ENCODE results near the gene SPTY2D1.

SPTY2D1 gene

DNA sequence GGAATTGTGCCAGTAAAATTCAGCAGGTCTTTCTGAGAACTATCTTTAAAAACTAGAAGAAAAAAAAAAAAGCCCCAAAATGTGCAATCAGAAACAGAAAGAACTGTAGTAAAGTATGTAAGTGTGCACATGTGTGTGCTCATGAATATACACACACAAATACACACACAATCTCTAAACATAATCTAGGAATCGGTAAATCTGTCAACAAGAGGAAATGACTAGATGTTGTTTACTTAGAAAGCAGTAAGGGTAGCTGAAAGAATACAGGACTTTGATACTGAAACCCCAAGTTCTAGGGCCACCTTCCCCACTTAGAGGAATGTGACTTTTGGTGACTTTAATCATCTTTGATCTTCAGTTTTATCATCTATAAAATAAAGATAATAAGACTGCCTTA lies 58.8 kb downstream of the SPTY2D1 start:
- TF ChIP-seq YY1 (IDR thresholded peaks at IDR 0.05; ENCODE audit: low read depth) (no peak), TCF12 (IDR thresholded peaks at IDR 0.05; ENCODE audit: low read depth) (no peak), CREB1 (IDR thresholded peaks at IDR 0.05; ENCODE audit: low read depth) (no peak), ZBTB7A (IDR thresholded peaks at IDR 0.05; ENCODE audit: low read depth) (no peak), EGR1 (IDR thresholded peaks at IDR 0.05) (no peak), NFIC (IDR thresholded peaks at IDR 0.05) (no peak), CEBPB (IDR thresholded peaks at IDR 0.05) (no peak)
- TF ChIP-seq, protein P1, sequence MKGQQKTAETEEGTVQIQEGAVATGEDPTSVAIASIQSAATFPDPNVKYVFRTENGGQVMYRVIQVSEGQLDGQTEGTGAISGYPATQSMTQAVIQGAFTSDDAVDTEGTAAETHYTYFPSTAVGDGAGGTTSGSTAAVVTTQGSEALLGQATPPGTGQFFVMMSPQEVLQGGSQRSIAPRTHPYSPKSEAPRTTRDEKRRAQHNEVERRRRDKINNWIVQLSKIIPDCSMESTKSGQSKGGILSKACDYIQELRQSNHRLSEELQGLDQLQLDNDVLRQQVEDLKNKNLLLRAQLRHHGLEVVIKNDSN (IDR thresholded peaks at IDR 0.05), result no peak
- TF ChIP-seq, protein P2, sequence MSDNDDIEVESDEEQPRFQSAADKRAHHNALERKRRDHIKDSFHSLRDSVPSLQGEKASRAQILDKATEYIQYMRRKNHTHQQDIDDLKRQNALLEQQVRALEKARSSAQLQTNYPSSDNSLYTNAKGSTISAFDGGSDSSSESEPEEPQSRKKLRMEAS (IDR thresholded peaks at IDR 0.05), result no peak
- TF ChIP-seq, protein P3, sequence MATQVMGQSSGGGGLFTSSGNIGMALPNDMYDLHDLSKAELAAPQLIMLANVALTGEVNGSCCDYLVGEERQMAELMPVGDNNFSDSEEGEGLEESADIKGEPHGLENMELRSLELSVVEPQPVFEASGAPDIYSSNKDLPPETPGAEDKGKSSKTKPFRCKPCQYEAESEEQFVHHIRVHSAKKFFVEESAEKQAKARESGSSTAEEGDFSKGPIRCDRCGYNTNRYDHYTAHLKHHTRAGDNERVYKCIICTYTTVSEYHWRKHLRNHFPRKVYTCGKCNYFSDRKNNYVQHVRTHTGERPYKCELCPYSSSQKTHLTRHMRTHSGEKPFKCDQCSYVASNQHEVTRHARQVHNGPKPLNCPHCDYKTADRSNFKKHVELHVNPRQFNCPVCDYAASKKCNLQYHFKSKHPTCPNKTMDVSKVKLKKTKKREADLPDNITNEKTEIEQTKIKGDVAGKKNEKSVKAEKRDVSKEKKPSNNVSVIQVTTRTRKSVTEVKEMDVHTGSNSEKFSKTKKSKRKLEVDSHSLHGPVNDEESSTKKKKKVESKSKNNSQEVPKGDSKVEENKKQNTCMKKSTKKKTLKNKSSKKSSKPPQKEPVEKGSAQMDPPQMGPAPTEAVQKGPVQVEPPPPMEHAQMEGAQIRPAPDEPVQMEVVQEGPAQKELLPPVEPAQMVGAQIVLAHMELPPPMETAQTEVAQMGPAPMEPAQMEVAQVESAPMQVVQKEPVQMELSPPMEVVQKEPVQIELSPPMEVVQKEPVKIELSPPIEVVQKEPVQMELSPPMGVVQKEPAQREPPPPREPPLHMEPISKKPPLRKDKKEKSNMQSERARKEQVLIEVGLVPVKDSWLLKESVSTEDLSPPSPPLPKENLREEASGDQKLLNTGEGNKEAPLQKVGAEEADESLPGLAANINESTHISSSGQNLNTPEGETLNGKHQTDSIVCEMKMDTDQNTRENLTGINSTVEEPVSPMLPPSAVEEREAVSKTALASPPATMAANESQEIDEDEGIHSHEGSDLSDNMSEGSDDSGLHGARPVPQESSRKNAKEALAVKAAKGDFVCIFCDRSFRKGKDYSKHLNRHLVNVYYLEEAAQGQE (IDR thresholded peaks at IDR 0.05; ENCODE audit: low read depth), result no peak

DNA sequence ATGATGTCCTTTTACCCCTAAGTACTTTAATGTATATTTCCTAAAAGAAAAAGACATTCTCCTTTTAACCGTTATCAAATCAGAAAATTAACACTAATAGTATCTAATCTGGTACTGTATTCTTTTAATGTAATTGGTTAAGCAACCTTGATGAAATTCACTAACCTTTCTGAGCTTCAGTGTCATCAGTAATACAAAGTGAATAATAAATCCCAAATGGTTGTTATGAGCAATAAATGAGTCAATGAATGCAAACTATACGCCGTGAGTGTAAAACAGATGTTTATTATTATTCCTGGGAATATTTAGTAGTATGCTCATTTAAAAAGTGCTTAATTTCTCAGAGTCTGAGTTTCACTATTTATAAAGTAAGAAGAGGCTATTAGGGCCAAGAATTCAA lies 67.1 kb downstream of the SPTY2D1 start:
- no peak for TF ChIP-seq ZBTB7A (IDR thresholded peaks at IDR 0.05; ENCODE audit: low read depth)
- TF ChIP-seq YY1 (IDR thresholded peaks at IDR 0.05; ENCODE audit: low read depth), result no peak
- TF ChIP-seq TEAD4 (IDR thresholded peaks at IDR 0.05), result no peak
- TF ChIP-seq TCF12 (IDR thresholded peaks at IDR 0.05; ENCODE audit: low read depth), result no peak
- TF ChIP-seq EGR1 (IDR thresholded peaks at IDR 0.05), result no peak
- TF ChIP-seq NFIC (IDR thresholded peaks at IDR 0.05), result no peak
- no peak for TF ChIP-seq CEBPB (IDR thresholded peaks at IDR 0.05)
- TF ChIP-seq, protein P3 (IDR thresholded peaks at IDR 0.05; ENCODE audit: low read depth), result no peak
- TF ChIP-seq RAD21 (IDR thresholded peaks at IDR 0.05; ENCODE audit: low read depth), result no peak
- no peak for TF ChIP-seq EP300 (IDR thresholded peaks at IDR 0.05; ENCODE audit: borderline replicate concordance)

DNA sequence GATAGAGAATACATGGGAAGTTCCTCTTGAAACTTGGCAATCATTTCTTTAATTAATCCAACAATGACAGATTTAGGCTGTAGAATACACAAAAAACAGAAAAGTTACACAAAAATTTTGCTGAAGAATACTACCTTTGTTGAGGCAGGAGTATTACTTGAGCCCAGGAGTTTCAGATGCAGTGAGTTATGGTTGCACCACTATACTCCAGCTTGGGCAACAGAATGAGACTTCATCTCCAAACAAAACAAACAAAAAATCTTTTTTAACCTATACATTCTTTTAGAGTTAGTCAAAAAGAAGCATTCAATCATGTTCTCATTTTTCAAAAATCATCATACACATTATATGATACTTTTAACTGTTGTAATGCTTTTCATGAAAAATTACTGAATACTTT lies 67.7 kb downstream of the SPTY2D1 start:
- TF ChIP-seq NFIC (IDR thresholded peaks at IDR 0.05), result no peak
- TF ChIP-seq YY1 (IDR thresholded peaks at IDR 0.05; ENCODE audit: low read depth), result no peak
- no peak for TF ChIP-seq TAF1 (IDR thresholded peaks at IDR 0.05; ENCODE audit: low read depth)
- TF ChIP-seq EGR1 (IDR thresholded peaks at IDR 0.05), result no peak
- TF ChIP-seq, protein P1 (IDR thresholded peaks at IDR 0.05), result no peak
- TF ChIP-seq FOXM1 (IDR thresholded peaks at IDR 0.05; ENCODE audit: borderline replicate concordance, low read depth), result no peak
- TF ChIP-seq, protein P2 (IDR thresholded peaks at IDR 0.05), result no peak
- TF ChIP-seq, protein P3 (IDR thresholded peaks at IDR 0.05; ENCODE audit: low read depth), result no peak
- TF ChIP-seq ZBTB7A (IDR thresholded peaks at IDR 0.05; ENCODE audit: low read depth), result no peak
- no peak for TF ChIP-seq EP300 (IDR thresholded peaks at IDR 0.05; ENCODE audit: borderline replicate concordance)
- TF ChIP-seq RAD21 (IDR thresholded peaks at IDR 0.05; ENCODE audit: low read depth), result no peak
- no peak for TF ChIP-seq CEBPB (IDR thresholded peaks at IDR 0.05)
- no peak for TF ChIP-seq TCF12 (IDR thresholded peaks at IDR 0.05; ENCODE audit: low read depth)
- no peak for TF ChIP-seq TEAD4 (IDR thresholded peaks at IDR 0.05)

DNA sequence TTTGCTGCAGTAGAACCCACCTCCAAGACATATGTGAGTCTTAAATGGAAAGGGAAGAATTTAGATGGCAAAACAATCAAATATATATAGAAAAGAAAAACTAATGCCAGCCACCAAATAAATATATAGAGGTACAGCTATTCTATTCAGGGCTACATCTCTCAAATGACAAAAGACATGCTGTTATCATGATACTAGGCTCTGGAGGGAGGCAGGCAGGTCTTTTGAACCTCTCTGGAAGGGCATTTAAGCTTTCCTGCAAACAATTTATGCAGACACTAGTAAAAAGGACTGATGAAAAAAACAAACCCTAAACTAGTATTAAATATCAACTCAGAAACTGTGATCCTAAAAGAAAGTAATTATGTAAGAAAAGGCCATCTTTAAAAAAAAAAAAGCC lies 70.0 kb downstream of the SPTY2D1 start:
- TF ChIP-seq, protein P2 (IDR thresholded peaks at IDR 0.05), result no peak
- TF ChIP-seq FOXM1 (IDR thresholded peaks at IDR 0.05; ENCODE audit: borderline replicate concordance, low read depth) (no peak), YY1 (IDR thresholded peaks at IDR 0.05; ENCODE audit: low read depth) (no peak), NFIC (IDR thresholded peaks at IDR 0.05) (no peak), CREB1 (IDR thresholded peaks at IDR 0.05; ENCODE audit: low read depth) (no peak), RAD21 (IDR thresholded peaks at IDR 0.05; ENCODE audit: low read depth) (no peak), EGR1 (IDR thresholded peaks at IDR 0.05) (no peak), ZBTB7A (IDR thresholded peaks at IDR 0.05; ENCODE audit: low read depth) (no peak), CEBPB (IDR thresholded peaks at IDR 0.05) (no peak), TCF12 (IDR thresholded peaks at IDR 0.05; ENCODE audit: low read depth) (no peak), EP300 (IDR thresholded peaks at IDR 0.05; ENCODE audit: borderline replicate concordance) (no peak), TEAD4 (IDR thresholded peaks at IDR 0.05) (no peak), TAF1 (IDR thresholded peaks at IDR 0.05; ENCODE audit: low read depth) (no peak)
- TF ChIP-seq, protein P3 (IDR thresholded peaks at IDR 0.05; ENCODE audit: low read depth), result no peak
- TF ChIP-seq, protein P1 (IDR thresholded peaks at IDR 0.05), result no peak
